NB4 (cell line): Measurements from ENCODE around the gene RAD51B.

Source experiments
- DNase-seq: peaks from one replicate; pipeline ENCODE4 v3.0.0; 2010; ENCODE audit warnings: low read depth
- H3K4me3 ChIP-seq: one replicate; pipeline ENCODE4 v1.5.1; 2011; ENCODE audit warnings: mild to moderate bottlenecking, low read depth, low read length, moderate library complexity
- MYC ChIP-seq: IDR thresholded peaks from 2 replicates; pipeline ENCODE4 v1.6.1; 2011; ENCODE audit warnings: low read depth, low read length
- POLR2A ChIP-seq: IDR thresholded peaks from 2 replicates; pipeline ENCODE4 v1.6.1; 2011; ENCODE audit warnings: mild to moderate bottlenecking; ENCODE audit not compliant: insufficient read length; ENCODE audit errors: extremely low read depth
- TF ChIP-seq, protein P1 (sequence below): IDR thresholded peaks from 2 replicates; pipeline ENCODE4 v1.6.1; 2011; ENCODE audit warnings: low read depth, low read length
- TF ChIP-seq, protein P2 (sequence below): IDR thresholded peaks from one replicate; pipeline ENCODE4 v1.5.1; 2012; ENCODE audit warnings: low read depth, low read length

RAD51B gene

DNA sequence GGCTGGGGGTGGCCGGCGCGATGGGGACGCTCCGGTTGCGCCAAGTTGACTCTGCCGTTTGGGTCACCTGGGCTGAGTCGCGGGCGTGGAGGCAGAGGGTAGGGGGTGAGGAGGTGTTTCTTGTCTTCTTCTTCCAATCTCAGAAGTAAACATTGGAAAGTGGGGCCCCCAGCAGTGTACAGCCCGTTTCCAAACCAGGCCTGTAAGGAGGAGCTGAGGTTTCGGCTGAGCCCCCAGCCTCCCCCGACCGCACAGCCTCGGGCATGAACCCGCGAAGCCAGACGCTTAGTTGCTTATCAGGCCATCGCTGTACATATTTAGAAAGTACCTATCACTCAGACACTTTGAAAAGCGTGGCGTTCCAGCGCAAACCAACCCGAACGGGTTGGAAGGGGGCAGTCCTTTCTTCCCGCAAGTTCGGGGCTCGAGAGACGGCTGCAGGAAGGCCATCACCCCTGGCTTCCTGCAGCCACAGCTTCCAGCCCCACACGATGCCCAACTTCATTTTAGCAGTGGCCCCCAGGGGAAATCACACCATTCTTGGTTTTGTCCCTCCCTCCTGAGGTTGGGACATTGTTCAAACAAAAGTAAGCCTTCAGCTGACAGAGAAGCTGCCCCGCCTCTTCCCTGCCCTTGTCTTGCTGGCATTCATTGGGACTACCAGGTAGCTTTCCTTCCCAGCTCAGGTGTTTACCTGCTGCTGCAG, 809.2 kb downstream of the RAD51B start:
- DNase-seq, result no peak
- no peak overlapping the region for H3K4me3 ChIP-seq
- TF ChIP-seq POLR2A, result no peak
- TF ChIP-seq, protein P1, sequence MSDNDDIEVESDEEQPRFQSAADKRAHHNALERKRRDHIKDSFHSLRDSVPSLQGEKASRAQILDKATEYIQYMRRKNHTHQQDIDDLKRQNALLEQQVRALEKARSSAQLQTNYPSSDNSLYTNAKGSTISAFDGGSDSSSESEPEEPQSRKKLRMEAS, result no peak
- TF ChIP-seq, protein P2, sequence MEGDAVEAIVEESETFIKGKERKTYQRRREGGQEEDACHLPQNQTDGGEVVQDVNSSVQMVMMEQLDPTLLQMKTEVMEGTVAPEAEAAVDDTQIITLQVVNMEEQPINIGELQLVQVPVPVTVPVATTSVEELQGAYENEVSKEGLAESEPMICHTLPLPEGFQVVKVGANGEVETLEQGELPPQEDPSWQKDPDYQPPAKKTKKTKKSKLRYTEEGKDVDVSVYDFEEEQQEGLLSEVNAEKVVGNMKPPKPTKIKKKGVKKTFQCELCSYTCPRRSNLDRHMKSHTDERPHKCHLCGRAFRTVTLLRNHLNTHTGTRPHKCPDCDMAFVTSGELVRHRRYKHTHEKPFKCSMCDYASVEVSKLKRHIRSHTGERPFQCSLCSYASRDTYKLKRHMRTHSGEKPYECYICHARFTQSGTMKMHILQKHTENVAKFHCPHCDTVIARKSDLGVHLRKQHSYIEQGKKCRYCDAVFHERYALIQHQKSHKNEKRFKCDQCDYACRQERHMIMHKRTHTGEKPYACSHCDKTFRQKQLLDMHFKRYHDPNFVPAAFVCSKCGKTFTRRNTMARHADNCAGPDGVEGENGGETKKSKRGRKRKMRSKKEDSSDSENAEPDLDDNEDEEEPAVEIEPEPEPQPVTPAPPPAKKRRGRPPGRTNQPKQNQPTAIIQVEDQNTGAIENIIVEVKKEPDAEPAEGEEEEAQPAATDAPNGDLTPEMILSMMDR, result no peak
- no peak for TF ChIP-seq MYC

GRCh38 chr14:68630081-68630571, 810.5 kb downstream of the RAD51B start:
- DNase-seq, result no peak
- TF ChIP-seq, protein P1, result no peak
- TF ChIP-seq MYC (no peak), POLR2A (no peak)
- TF ChIP-seq, protein P2, result no peak

GRCh38 chr14:68630611-68631393, 811.2 kb downstream of the RAD51B start:
- H3K4me3 ChIP-seq, result no peak overlapping the region
- TF ChIP-seq, protein P1, result no peak
- TF ChIP-seq MYC (no peak), POLR2A (no peak)
- TF ChIP-seq, protein P2, result no peak
- DNase-seq, result no peak

More at GRCh38 chr14:68630081-68630571, 810.5 kb downstream of the RAD51B start:
- H3K4me3 ChIP-seq, result no peak overlapping the region

GRCh38 chr14:68631394-68632053, 811.9 kb downstream of the RAD51B start:
- TF ChIP-seq, protein P1, result no peak
- TF ChIP-seq POLR2A (no peak), MYC (no peak)
- TF ChIP-seq, protein P2, result no peak
- H3K4me3 ChIP-seq, result no peak overlapping the region
- DNase-seq, result no peak

GRCh38 chr14:68632054-68632895, 812.7 kb downstream of the RAD51B start:
- TF ChIP-seq POLR2A (no peak), MYC (no peak)
- TF ChIP-seq, protein P2, result no peak
- TF ChIP-seq, protein P1, result no peak
- no peak for DNase-seq
- no peak overlapping the region for H3K4me3 ChIP-seq
